Activated T-cell treated with anti-CD3 and anti-CD28 coated beads, Interleukin-2, amount 50 U/mL, for 72 hours (primary cell): ENCODE results near the gene ADSS1. TPM values are rescaled to one million over a fixed set of nuclear protein-coding genes. Genes with fewer than 3 reads are reported as not detected.

Experiments used
- ATAC-seq, 2 donors: fragments of 150-1000 bp; cut with Tn5 transposase; replicated peaks in 1 of 2; 2 replicates each; pipeline ENCODE4 v1.10.0; 2021; ENCODE audit warnings: moderate library complexity in 2 of 2, mild to moderate bottlenecking in 1 of 2
- DNase-seq, 2 donors: peaks; one replicate each; pipeline ENCODE4 v3.0.0; 2021 to 2022; ENCODE audit warnings: mixed read lengths in 1 of 2
- H3K27ac Mint-ChIP-seq: one replicate; pipeline ENCODE4 v1.8.0; 2022; ENCODE audit warnings: mild to moderate bottlenecking, moderate library complexity, mixed read lengths
- H3K27me3 Mint-ChIP-seq: one replicate; pipeline ENCODE4 v1.8.0; 2022; ENCODE audit warnings: low read depth, mixed read lengths
- H3K36me3 Mint-ChIP-seq, 2 donors: one replicate each; pipeline ENCODE4 v1.8.0; 2022; ENCODE audit warnings: mixed read lengths in 2 of 2, mild to moderate bottlenecking in 1 of 2; ENCODE audit not compliant: insufficient read depth in 2 of 2
- H3K4me1 Mint-ChIP-seq: one replicate; pipeline ENCODE4 v1.8.0; 2022; ENCODE audit warnings: low read depth, mixed read lengths
- H3K4me3 Mint-ChIP-seq, 2 donors: one replicate each; pipeline ENCODE4 v1.8.0; 2022; ENCODE audit warnings: mild to moderate bottlenecking in 2 of 2, mixed read lengths in 2 of 2, moderate library complexity in 2 of 2
- H3K9me3 Mint-ChIP-seq, 2 donors: one replicate each; pipeline ENCODE4 v1.8.0; 2022; ENCODE audit warnings: mixed read lengths in 2 of 2
- total RNA-seq, 2 donors: library from RNA; stranded (reverse); gene quantifications; one replicate each; pipeline ENCODE4 v1.2.3, GENCODE V29; 2022

The ADSS1 gene
- total RNA-seq, 2 donors from 2014 or later = 4.6 to 6.1 TPM

GRCh38 chr14:104766256-104766862 lies 42.3 kb downstream of the ADSS1 start:
- Mint-ChIP-seq H3K36me3 (peaks cover 4 to 5% of the 10 kb centered on the region in 2 donors), H3K27ac (peak overlapping the region; percentile 74), H3K4me3 (no peak overlapping the region), H3K9me3 (peaks cover 1 to 2% of the 10 kb centered on the region in 2 donors), H3K27me3 (no peaks in the 10 kb centered on the region), H3K4me1 (peaks cover 8% of the 10 kb centered on the region)
- DNase-seq (no peak), ATAC-seq (no peak)

GRCh38 chr14:104766863-104767633 lies 43.0 kb downstream of the ADSS1 start:
- H3K4me1 Mint-ChIP-seq = peaks cover 8% of the 10 kb centered on the region
- no peak overlapping the region for H3K4me3 Mint-ChIP-seq
- H3K9me3 Mint-ChIP-seq = peaks cover 1 to 2% of the 10 kb centered on the region in 2 donors
- H3K27me3 Mint-ChIP-seq = no peaks in the 10 kb centered on the region
- DNase-seq (no peak), ATAC-seq (no peak)
- H3K27ac Mint-ChIP-seq = no peak overlapping the region
- peaks cover 6 to 9% of the 10 kb centered on the region in 2 donors for H3K36me3 Mint-ChIP-seq

GRCh38 chr14:104767634-104767918 lies 43.5 kb downstream of the ADSS1 start:
- Mint-ChIP-seq H3K9me3 (peaks cover 1 to 2% of the 10 kb centered on the region in 2 donors), H3K4me1 (peaks cover 8% of the 10 kb centered on the region), H3K36me3 (peaks cover 4 to 11% of the 10 kb centered on the region in 2 donors), H3K27me3 (no peaks in the 10 kb centered on the region), H3K27ac (no peak overlapping the region), H3K4me3 (no peak overlapping the region)
- DNase-seq = no peak
- ATAC-seq = no peak

- no peak overlapping the region for H3K4me3 Mint-ChIP-seq
- H3K27me3 Mint-ChIP-seq = no peaks in the 10 kb centered on the region
- peaks cover 8% of the 10 kb centered on the region for H3K4me1 Mint-ChIP-seq
- peaks cover 4 to 11% of the 10 kb centered on the region in 2 donors for H3K36me3 Mint-ChIP-seq
- peak; percentile 90 to 95 for DNase-seq
- H3K27ac Mint-ChIP-seq = no peak overlapping the region
- H3K9me3 Mint-ChIP-seq = peaks cover 1 to 2% of the 10 kb centered on the region in 2 donors
- peak; percentile 91 to 95 for ATAC-seq
Measured at GRCh38 chr14:104768437-104769323, 44.7 kb downstream of the ADSS1 start.

GRCh38 chr14:104769324-104770071 lies 45.5 kb downstream of the ADSS1 start:
- Mint-ChIP-seq H3K27me3 (no peaks in the 10 kb centered on the region), H3K36me3 (peaks cover 4 to 12% of the 10 kb centered on the region in 2 donors), H3K9me3 (peaks cover 1 to 2% of the 10 kb centered on the region in 2 donors), H3K4me1 (peaks cover 8% of the 10 kb centered on the region), H3K27ac (no peak overlapping the region), H3K4me3 (no peak overlapping the region)
- DNase-seq (no peak), ATAC-seq (no peak)

- H3K36me3 Mint-ChIP-seq = peaks cover 4 to 12% of the 10 kb centered on the region in 2 donors
- no peak overlapping the region for H3K4me3 Mint-ChIP-seq
- peaks cover 8% of the 10 kb centered on the region for H3K4me1 Mint-ChIP-seq
- H3K27ac Mint-ChIP-seq = no peak overlapping the region
- ATAC-seq = no peak
- no peak for DNase-seq
- no peaks in the 10 kb centered on the region for H3K27me3 Mint-ChIP-seq
- peaks cover 1 to 2% of the 10 kb centered on the region in 2 donors for H3K9me3 Mint-ChIP-seq
Measured at GRCh38 chr14:104770072-104770579, 46.1 kb downstream of the ADSS1 start.

- Mint-ChIP-seq H3K4me1 (peaks cover 8% of the 10 kb centered on the region), H3K27me3 (no peaks in the 10 kb centered on the region), H3K27ac (no peak overlapping the region), H3K4me3 (no peak overlapping the region), H3K36me3 (peaks cover 4 to 12% of the 10 kb centered on the region in 2 donors), H3K9me3 (peaks cover 1 to 2% of the 10 kb centered on the region in 2 donors)
- ATAC-seq (no peak), DNase-seq (no peak)
Measured at GRCh38 chr14:104770851-104771272, 46.8 kb downstream of the ADSS1 start.

- no peak for ATAC-seq
Measured at GRCh38 chr14:104771374-104771773, 47.3 kb downstream of the ADSS1 start.

GRCh38 chr14:104771918-104772706 lies 48.1 kb downstream of the ADSS1 start:
- no peaks in the 10 kb centered on the region for H3K27me3 Mint-ChIP-seq
- no peak overlapping the region for H3K27ac Mint-ChIP-seq
- ATAC-seq (no peak), DNase-seq (no peak)
- H3K9me3 Mint-ChIP-seq = peaks cover 0 to 2% of the 10 kb centered on the region in 2 donors
- peaks cover 6 to 15% of the 10 kb centered on the region in 2 donors for H3K36me3 Mint-ChIP-seq
- H3K4me1 Mint-ChIP-seq = peaks cover 8% of the 10 kb centered on the region
- no peak overlapping the region for H3K4me3 Mint-ChIP-seq

More at GRCh38 chr14:104771374-104771773, 47.3 kb downstream of the ADSS1 start:
- no peak overlapping the region for H3K4me3 Mint-ChIP-seq
- H3K9me3 Mint-ChIP-seq = peaks cover 0 to 2% of the 10 kb centered on the region in 2 donors
- no peak for DNase-seq
- no peaks in the 10 kb centered on the region for H3K27me3 Mint-ChIP-seq
- peaks cover 8% of the 10 kb centered on the region for H3K4me1 Mint-ChIP-seq
- peaks cover 4 to 12% of the 10 kb centered on the region in 2 donors for H3K36me3 Mint-ChIP-seq
- H3K27ac Mint-ChIP-seq = no peak overlapping the region

GRCh38 chr14:104772707-104773504 lies 48.9 kb downstream of the ADSS1 start:
- ATAC-seq = no peak
- peaks cover 6 to 15% of the 10 kb centered on the region in 2 donors for H3K36me3 Mint-ChIP-seq
- DNase-seq = no peak
- peaks cover 8% of the 10 kb centered on the region for H3K4me1 Mint-ChIP-seq
- H3K27me3 Mint-ChIP-seq = no peaks in the 10 kb centered on the region
- H3K27ac Mint-ChIP-seq = no peak overlapping the region
- peaks cover 0 to 2% of the 10 kb centered on the region in 2 donors for H3K9me3 Mint-ChIP-seq
- H3K4me3 Mint-ChIP-seq = no peak overlapping the region
